ENCODE results near the gene SBSN.

The SBSN gene

DNA sequence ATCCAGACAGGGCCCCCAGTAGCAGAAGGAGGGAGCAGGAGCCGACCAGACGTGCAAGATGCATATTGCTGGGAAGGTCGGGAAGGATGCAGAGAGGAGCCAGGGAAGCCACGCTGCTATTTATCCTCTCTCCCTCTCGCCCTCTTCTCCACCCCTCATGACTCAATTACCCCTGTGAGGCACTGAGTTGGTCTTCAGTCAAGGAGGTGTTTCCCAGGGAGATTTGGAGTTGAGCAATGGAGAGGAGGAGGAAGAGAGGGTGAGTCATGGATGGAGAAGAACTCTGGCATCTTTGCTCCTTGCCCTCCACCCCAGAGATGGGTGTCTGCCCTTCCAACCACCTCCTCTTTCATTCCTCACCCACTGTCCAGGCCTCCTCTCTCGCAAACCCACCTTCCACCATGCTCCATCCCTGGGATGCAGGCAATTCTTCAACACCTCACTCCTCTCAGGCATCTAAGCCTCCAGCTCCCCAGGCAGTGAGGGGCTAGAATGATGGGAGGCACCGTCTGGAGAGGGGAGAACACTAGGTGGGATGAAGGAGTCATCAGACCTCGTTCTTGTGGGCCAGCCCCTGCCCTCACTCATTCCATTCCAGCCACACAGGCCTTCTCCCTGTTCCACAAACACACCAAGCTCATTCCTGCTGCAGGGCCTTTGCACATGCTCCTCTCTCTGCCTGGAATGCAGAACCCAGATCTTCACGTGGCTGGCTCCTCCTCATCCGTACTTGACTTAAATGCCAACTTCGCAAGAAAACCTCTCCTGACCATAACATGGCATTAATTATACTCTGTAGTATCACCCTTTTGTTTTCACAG is at the start of gene SBSN:
Gene SBSN (minus strand): TSS at position 94 of the 821 bp plus-strand sequence. CDS start 30 bp downstream, at position 64.
- DNase-seq = no peak

DNA sequence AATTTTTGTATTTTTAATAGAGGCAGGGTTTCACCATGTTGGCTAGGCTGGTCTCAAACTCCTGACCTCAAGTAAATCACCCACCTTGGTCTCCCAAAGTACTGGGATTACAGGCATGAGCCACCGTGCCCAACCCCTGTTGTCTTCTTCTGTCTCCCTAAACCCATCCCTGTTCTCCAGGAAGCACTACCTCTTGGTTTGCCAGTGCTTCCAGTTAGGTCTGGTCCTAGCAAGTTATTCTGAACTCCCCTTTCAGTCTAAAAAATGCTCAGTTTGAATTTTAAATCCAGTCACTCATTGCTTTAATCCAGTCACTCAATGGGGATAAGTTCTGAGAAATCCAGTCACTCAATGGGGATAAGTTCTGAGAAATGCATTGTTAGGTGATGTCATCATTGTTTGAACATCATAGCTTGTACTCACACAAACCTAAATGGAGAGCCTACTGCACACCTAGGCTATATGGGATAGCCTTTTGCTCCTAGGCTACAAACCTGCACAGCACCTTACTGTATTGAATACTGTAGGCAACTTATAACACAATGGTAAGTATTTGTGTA is 43.4 kb upstream of the SBSN start:
- no peak for DNase-seq

GRCh38 chr19:35569281-35569781 is 41.2 kb upstream of the SBSN start:
- DNase-seq = no peak

GRCh38 chr19:35566738-35567137 is 38.6 kb upstream of the SBSN start:
- DNase-seq = no peak

GRCh38 chr19:35565016-35565856 is 37.1 kb upstream of the SBSN start:
- DNase-seq = no peak

DNA sequence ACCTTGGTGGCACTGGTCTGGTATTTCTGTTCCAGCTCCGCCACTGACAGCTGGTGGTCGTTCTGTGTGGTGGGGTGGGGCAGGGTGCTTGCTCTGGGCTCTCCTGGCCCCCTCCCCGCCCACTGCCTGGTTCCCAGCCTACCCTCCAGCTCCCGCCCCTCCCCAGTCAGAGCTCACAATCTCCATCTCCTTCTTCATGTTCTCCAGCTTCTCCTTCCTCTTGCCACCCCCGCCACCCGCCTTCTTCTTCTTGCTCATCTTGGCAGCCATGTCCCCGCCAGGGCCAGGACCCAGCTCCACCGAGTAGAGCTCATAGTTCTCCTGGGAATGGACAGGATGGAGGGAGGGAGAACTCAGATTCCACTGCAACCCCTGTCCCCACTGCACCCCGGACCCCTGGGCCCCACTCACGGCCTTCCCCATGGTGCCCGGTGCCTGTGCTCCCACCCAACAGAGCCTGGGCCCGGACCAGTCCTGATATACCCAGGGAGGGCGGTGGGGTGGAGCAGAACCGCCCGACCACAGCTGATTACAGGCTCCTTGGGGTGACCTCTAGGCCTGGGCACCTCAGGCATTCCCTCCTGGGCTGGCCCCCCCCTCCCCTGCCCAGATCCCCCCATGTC is 35.2 kb upstream of the SBSN start, which contains the start of gene ATP4A:
Gene ATP4A (minus strand): TSS at position 452 of the 623 bp plus-strand sequence. CDS start 29 bp downstream, at position 423.
- no peak for DNase-seq

- DNase-seq = no peak
These were observed 34.7 kb upstream of the SBSN start for GRCh38 chr19:35562776-35563175.

GRCh38 chr19:35562336-35562735 is 34.2 kb upstream of the SBSN start:
- no peak for DNase-seq

- DNase-seq = no peak
These were observed 33.3 kb upstream of the SBSN start for GRCh38 chr19:35561436-35561835.

DNA sequence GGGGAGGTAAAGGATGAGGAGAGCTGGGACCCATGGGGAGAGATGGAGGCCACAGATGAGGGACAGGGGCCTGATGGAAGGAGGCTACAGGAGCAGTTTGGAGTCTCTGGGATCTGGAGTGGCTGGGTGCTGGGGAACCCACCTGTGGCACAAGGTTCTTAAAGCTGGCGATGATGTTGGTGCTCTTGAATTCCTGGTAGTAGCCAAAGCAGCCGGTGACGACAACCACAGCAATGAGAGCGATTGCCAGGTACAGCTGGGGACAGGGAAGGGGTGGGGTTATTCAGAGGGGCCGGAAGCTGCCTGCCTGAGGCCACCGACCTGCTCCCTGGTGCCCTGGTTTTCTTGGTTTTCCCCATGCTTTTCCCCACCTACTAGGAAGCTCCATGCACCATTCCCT is 32.6 kb upstream of the SBSN start:
- no peak for DNase-seq

DNA sequence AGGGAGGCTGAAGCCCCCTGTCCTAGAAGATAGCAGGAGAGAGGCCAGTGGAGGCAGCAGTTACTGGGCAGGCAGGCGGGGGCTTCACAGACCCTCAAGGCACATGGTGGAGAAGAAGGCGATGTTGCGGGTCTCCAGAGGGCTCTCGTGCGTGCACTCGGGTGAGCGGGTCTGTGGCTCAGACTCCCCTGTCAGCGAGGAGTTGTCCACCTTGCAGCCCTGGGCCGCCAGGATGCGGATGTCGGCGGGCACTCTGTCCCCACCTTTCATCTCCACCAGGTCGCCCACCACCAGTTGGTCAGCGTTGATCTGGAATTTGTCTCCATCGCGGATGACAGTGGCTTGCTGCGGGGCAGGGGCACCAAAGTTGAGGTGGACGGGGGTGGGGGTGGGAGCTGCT is 32.2 kb upstream of the SBSN start:
- peak; percentile 36 for DNase-seq

DNA sequence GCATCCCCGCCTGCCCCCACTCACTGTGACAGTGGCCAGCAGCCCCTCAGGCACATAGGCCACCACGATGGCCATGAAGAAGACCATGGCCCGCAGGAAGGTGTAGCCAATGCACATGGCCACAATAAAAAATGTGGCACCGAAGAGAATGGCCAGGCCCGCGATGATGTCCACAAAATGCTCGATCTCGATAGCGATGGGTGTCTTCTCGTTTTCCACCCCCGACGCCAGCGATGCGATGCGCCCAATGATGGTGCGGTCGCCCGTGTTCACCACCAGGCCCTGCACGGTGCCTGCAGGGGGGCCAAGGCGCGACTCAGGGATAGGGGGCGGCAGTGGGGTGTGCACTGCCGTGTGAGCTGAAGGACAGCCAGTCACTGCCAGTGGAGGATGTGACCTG is 31.7 kb upstream of the SBSN start:
- DNase-seq = no peak

- DNase-seq = peak; percentile 29
These were observed 31.2 kb upstream of the SBSN start for GRCh38 chr19:35559281-35559659.

GRCh38 chr19:35558400-35559280 is 30.5 kb upstream of the SBSN start:
- peak; percentile 29 for DNase-seq

- peak; percentile 69 for DNase-seq
These were observed 29.7 kb upstream of the SBSN start for GRCh38 chr19:35557539-35558399.

DNA sequence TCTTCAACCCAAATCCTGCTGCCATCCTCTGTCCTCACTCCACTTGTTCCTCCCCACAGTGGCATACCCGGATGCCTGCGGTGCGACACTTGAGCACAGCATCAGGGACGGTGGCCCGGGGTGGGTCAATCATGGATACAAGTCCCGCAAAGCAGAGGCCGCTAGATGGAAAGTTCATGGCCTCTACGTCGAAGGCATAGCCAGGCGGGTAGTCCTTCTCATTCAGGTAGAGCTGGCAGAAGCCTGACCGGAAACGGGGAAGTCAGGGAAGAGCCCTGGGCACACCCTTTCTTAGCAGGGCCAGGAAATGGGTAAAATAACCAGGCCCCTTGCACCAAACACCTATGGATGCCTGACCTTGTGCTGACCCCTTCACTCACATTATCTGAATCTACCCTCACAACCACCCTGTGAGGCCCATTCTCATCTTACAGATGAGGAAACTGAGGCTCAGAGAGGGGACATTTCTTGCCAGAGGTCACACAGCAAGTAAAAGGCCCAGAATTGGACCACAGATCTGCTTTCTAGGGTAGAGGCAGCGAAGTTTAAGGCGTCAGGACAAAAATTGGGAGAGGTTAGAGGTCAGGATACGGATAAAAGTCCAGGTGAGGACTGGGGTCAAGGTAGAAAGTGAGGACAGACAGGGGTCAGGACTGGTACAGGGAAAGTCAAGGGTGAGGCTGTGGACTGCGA is 28.9 kb upstream of the SBSN start:
- DNase-seq = no peak

- peak; percentile 39 for DNase-seq
These were observed 28.0 kb upstream of the SBSN start for GRCh38 chr19:35556025-35556590.

DNA sequence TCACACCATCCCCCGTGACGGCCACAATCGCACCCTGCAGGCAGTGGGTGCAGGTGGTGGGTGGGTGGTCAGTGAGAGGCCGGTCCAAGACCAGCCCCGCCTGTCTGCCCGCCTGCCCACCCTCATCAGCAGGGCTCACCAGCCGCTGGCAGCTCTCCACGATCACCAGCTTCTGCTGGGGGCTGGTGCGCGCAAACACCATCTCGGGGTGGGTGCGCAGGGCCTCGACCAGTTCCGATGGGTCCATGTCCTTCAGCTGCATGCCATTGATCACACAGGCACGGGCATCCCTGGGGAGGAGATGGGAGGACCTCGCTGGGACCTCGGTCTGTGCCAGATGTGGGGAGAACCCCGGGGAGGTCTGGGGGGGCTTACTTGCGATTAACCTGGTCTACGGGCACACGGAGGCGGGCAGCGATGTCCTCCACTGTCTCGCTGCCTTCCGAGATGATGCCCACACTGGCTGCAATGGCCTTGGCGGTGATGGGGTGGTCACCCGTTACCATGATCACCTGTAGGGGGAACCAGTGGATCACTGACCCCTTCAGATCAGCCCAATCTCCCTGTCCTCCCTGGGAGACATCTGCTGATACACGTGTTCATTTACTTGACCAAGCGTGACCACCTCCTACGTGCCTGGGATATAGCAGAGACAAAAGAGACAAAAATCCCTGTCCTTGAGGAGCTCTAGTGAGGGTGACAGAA is 27.3 kb upstream of the SBSN start:
- no peak for DNase-seq

DNA sequence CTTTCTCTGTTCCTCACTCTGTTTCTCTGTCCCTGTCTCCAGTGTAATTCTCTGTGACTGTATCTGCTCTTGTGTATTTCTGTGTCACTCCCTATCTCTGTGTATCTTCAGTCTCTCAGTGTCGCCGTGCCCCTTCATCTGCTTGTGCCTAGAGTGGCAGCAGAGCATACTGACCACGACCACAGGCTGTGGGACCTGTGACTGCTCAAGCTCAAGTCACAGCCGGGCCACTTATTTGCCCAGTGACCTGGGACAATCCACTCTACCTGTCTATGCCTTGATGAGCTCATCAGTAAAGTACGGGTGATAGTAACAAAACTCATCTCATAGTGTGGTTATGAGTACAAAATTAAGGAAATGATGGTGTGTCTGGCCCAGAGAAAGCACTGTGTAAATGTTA is 26.0 kb upstream of the SBSN start:
- no peak for DNase-seq

Data from right forelimb (tissue), 1 donor.